H1 (cell line): ENCODE data around the gene C1GALT1. TPM values are rescaled to one million over a fixed set of nuclear protein-coding genes. Genes with fewer than 3 reads are reported as not detected.

Experiments used
- CTCF ChIP-seq, 3 experiments: IDR thresholded peaks; 1 replicate in 2 of 3; 2 replicates in 1 of 3; pipeline versions ENCODE4 v1.5.1 to v1.6.1; 2011; ENCODE audit warnings: low read length in 3 of 3, mild to moderate bottlenecking in 3 of 3, inconsistent platforms in 2 of 3, low read depth in 1 of 3, moderate library complexity in 1 of 3; ENCODE audit not compliant: insufficient read depth in 1 of 3; ENCODE audit errors: control extremely low read depth in 1 of 3
- E2F6 ChIP-seq: IDR thresholded peaks from 2 replicates; pipeline ENCODE4 v1.6.1; 2012; ENCODE audit warnings: inconsistent platforms
- RAD21 ChIP-seq, 2 experiments: IDR thresholded peaks in 1 of 2; conservative IDR thresholded peaks in 1 of 2; 2 replicates each; pipeline ENCODE4 v1.6.1; 2011; ENCODE audit warnings: low read depth in 2 of 2, low read length in 2 of 2, improper control_type of control experiment in 1 of 2, inconsistent platforms in 1 of 2, mild to moderate bottlenecking in 1 of 2, moderate library complexity in 1 of 2
- polyA plus RNA-seq, 7 experiments: library from polyadenylated mRNA; depleted of rRNA in 3 of 7; stranded (reverse) in 5 of 7; unstranded in 2 of 7; fragments of >200 nt in 5 of 7; fragments of 200-250 nt in 2 of 7; gene quantifications; 1 replicate in 5 of 7; 2 replicates in 1 of 7; 4 replicates in 1 of 7; pipeline versions ENCODE4 v1.2.1 to v1.2.3, GENCODE V29; 2011 to 2013; ENCODE audit warnings: missing spikeins in 2 of 7, mixed read lengths in 2 of 7
- total RNA-seq: library from RNA; stranded (reverse); fragmentation: NEBNext Ultra II Directional; extraction: Animal tissue kit (Norgen Biotek cat#: 25700); gene quantifications from 2 replicates; pipeline ENCODE4 v1.2.1, GENCODE V29; 2021

Gene C1GALT1
- total and polyA plus RNA-seq, 2 of the 8 experiments (the other 6 are each of a cell fraction or from before 2014, with no cell fraction given) = 18.7 to 94.2 TPM

DNA sequence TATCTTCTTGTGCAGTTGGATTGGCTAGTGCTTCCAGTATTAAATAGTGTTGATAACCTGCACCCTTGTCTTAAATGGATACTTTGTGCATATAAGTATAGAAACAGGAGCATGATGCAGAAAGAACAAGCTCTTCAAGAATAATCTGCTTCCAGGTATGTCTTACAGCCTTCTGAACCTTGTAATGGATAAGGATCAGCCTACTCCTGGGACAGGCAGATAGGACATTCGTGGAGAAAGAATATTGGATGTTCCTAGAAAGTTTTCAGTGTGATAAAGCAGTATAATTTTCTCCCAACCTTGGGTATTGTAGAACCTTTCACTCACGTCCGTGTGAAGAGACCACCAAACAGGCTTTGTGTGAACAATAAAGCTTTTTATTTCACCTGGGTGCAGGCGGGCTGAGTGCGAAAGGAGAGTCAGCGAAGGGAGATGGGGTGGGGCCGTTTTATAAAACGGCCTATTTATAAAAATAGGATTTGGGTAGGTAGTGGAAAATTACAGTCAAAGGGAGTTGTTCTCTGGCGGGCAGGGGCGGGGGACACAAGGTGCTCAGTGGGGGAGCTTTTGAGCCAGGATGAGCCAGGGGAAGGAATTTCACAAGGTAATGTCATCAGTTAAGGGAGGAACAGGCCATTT lies 27.2 kb downstream of the C1GALT1 start (continued):
- no peak for TF ChIP-seq RAD21 (IDR thresholded peaks at IDR 0.05 in 1 of 2, conservative IDR thresholded peaks at IDR 0.05 in 1 of 2; ENCODE audit: low read depth in 2 of 2, low read length in 2 of 2)
- no peak for TF ChIP-seq E2F6
- no peak for TF ChIP-seq CTCF (IDR thresholded peaks at IDR 0.05; ENCODE audit: control extremely low read depth in 1 of 3, insufficient read depth in 1 of 3, low read depth in 1 of 3, low read length in 3 of 3)
